K562 (cell line): ENCODE measurements around the gene GNAI2. TPM values are rescaled to one million over a fixed set of nuclear protein-coding genes. Genes with fewer than 3 reads are reported as not detected.
A peak's percentile ranks its signal among the peaks of the same experiment; 100 is the strongest.

Source experiments
- ARID2 ChIP-seq: fragments of 450-650 bp; IDR thresholded peaks from 2 replicates; pipeline ENCODE4 v1.6.1; 2017; ENCODE audit warnings: antibody characterized with exemption, mild to moderate bottlenecking
- CC2D1A ChIP-seq: fragments of 450-650 bp; IDR thresholded peaks from 2 replicates; pipeline ENCODE4 v1.6.1; 2017; ENCODE audit warnings: mild to moderate bottlenecking
- EGR1 ChIP-seq: fragments of 450-650 bp; conservative IDR thresholded peaks from 2 replicates; pipeline ENCODE4 v1.6.1; 2017; ENCODE audit warnings: mild to moderate bottlenecking
- EP400 ChIP-seq: fragments of 450-650 bp; IDR thresholded peaks from 2 replicates; pipeline ENCODE4 v1.6.1; 2017; ENCODE audit warnings: antibody characterized with exemption, mild to moderate bottlenecking, moderate library complexity
- JUND ChIP-seq, 2 experiments: IDR thresholded peaks; 2 replicates in 1 of 2; 3 replicates in 1 of 2; pipeline ENCODE4 v1.6.1; 2011; ENCODE audit warnings: borderline replicate concordance in 2 of 2, low read depth in 2 of 2, low read length in 2 of 2, improper control_type of control experiment in 1 of 2, missing biosample characterization in 1 of 2, missing genetic modification characterization in 1 of 2, missing genetic modification reagents in 1 of 2
- KLF16 ChIP-seq: IDR thresholded peaks from 2 replicates; pipeline ENCODE4 v1.6.1; 2016; ENCODE audit warnings: antibody characterized with exemption
- NCOR1 ChIP-seq: fragments of 450-650 bp; IDR thresholded peaks from 2 replicates; pipeline ENCODE4 v1.6.1; 2016; ENCODE audit warnings: mild to moderate bottlenecking, moderate library complexity
- NFIX ChIP-seq: fragments of 250-450 bp; sonication (Bioruptor Pico); IDR thresholded peaks from 2 replicates; pipeline ENCODE4 v1.4.0; 2020; ENCODE audit warnings: low read depth, mild to moderate bottlenecking, moderate library complexity
- SAP30 ChIP-seq: fragments of 200-600 bp; sonication (generic); IDR thresholded peaks from 2 replicates; pipeline ENCODE4 v1.6.1; 2012; ENCODE audit warnings: borderline replicate concordance, low read depth, mild to moderate bottlenecking, moderate library complexity, low read length, control low read depth, inconsistent platforms; ENCODE audit not compliant: insufficient read depth, poor library complexity, severe bottlenecking
- SMARCA4 ChIP-seq: fragments of 450-650 bp; IDR thresholded peaks from 2 replicates; pipeline ENCODE4 v1.6.1; 2016
- SMC3 ChIP-seq: conservative IDR thresholded peaks from 2 replicates; pipeline ENCODE4 v1.6.1; 2011; ENCODE audit warnings: low read depth, low read length, improper control_type of control experiment; ENCODE audit not compliant: insufficient read depth
- STAG1 ChIP-seq: sonication (generic); formaldehyde crosslinking; IDR thresholded peaks from 2 replicates; pipeline ENCODE4 v1.5.0; 2020; ENCODE audit warnings: missing genetic modification reagents, borderline replicate concordance
- ZNF121 ChIP-seq: sonication (generic); formaldehyde crosslinking; conservative IDR thresholded peaks from 2 replicates; pipeline ENCODE4 v1.8.0; 2022; ENCODE audit warnings: missing genetic modification reagents
- ZNF318 ChIP-seq, 2 experiments: fragments of 450-650 bp; IDR thresholded peaks; 2 replicates each; pipeline ENCODE4 v1.6.1; 2016; ENCODE audit warnings: mild to moderate bottlenecking in 2 of 2, borderline replicate concordance in 1 of 2, low read depth in 1 of 2, moderate library complexity in 1 of 2
- ZNF586 ChIP-seq: fragments of 450-650 bp; formaldehyde crosslinking; conservative IDR thresholded peaks from 2 replicates; pipeline ENCODE4 v1.4.0; 2020; ENCODE audit warnings: mild to moderate bottlenecking, moderate library complexity
- polyA plus RNA-seq, 8 experiments: library from polyadenylated mRNA; depleted of rRNA in 4 of 8; stranded (reverse) in 5 of 8; unstranded in 3 of 8; fragments of >200 nt; fragmentation: Nextera tagmentation in 2 of 8; fragmentation: Illumina TruSeq in 1 of 8; extraction: Ambion mirVana in 2 of 8; extraction: Trizol in 1 of 8; gene quantifications; 2 replicates each; pipeline versions ENCODE4 v1.2.1 to v1.2.3, GENCODE V29; 2011 to 2014; ENCODE audit warnings: inconsistent platforms in 1 of 8, missing spikeins in 1 of 8
- total RNA-seq, 7 experiments: library from RNA; depleted of rRNA in 6 of 7; stranded (reverse); fragments of >200 nt in 6 of 7; fragmentation: Illumina TruSeq in 2 of 7; extraction: Trizol in 2 of 7; gene quantifications; 2 replicates each; pipeline versions ENCODE4 v1.2.1 to v1.2.3, GENCODE V29; 2011 to 2021; ENCODE audit warnings: low replicate concordance in 1 of 7
- TF ChIP-seq, protein P1 (sequence below): fragments of 250-450 bp; sonication (Bioruptor Pico); IDR thresholded peaks from 2 replicates; pipeline ENCODE4 v1.4.0; 2020; ENCODE audit warnings: mild to moderate bottlenecking, moderate library complexity, borderline replicate concordance

The GNAI2 gene
- total and polyA plus RNA-seq, 9 of the 15 experiments (the other 6 are each of a cell fraction or from before 2014, with no cell fraction given), result 1.1 to 72.2 (median 42.7) TPM

DNA sequence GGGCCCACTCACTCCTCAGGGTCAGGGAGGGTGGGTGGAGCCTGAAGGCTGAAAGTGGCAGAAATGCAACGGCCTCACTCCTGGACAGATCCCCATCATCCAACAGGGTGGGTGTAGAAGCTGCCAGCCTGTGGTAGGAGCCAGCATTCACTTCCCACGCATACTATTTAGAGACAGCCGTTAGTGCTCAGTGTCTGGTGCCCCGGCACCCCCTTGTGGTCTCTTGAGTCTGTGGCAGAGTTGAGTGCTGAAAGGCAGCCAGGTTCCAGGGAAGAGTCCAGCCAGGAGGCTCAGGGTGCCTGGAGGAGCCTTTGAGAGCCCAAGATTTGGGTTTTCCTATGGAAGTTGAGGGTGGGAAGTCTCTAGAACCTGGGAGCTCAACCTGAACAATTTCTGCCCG lies 46.7 kb upstream of the GNAI2 start (continued):
- TF ChIP-seq JUND (IDR thresholded peaks at IDR 0.05; ENCODE audit: borderline replicate concordance, low read depth, low read length), result 0 out of 2 replicates have a peak, but pooled peaks have one; percentile 20
- no peak for TF ChIP-seq JUND (tag; IDR thresholded peaks at IDR 0.05; ENCODE audit: borderline replicate concordance, low read depth, low read length)
- TF ChIP-seq KLF16, result 0 out of 2 replicates have a peak, but pooled peaks have one; percentile 15
- peak; percentile 92 for TF ChIP-seq SMC3
- peak; percentile 81; the same call in 1 of the 2 replicates for TF ChIP-seq ARID2
- TF ChIP-seq NCOR1, result no peak
- peak; percentile 78 for TF ChIP-seq EGR1
- no peak for TF ChIP-seq SMARCA4
- TF ChIP-seq, protein P1, sequence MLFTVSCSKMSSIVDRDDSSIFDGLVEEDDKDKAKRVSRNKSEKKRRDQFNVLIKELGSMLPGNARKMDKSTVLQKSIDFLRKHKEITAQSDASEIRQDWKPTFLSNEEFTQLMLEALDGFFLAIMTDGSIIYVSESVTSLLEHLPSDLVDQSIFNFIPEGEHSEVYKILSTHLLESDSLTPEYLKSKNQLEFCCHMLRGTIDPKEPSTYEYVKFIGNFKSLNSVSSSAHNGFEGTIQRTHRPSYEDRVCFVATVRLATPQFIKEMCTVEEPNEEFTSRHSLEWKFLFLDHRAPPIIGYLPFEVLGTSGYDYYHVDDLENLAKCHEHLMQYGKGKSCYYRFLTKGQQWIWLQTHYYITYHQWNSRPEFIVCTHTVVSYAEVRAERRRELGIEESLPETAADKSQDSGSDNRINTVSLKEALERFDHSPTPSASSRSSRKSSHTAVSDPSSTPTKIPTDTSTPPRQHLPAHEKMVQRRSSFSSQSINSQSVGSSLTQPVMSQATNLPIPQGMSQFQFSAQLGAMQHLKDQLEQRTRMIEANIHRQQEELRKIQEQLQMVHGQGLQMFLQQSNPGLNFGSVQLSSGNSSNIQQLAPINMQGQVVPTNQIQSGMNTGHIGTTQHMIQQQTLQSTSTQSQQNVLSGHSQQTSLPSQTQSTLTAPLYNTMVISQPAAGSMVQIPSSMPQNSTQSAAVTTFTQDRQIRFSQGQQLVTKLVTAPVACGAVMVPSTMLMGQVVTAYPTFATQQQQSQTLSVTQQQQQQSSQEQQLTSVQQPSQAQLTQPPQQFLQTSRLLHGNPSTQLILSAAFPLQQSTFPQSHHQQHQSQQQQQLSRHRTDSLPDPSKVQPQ (CRISPR knock-in tag), result no peak
- TF ChIP-seq STAG1 (CRISPR knock-in tag), result peak; percentile 76
- no peak for TF ChIP-seq EP400
- no peak for TF ChIP-seq NFIX (CRISPR knock-in tag)
- TF ChIP-seq CC2D1A, result peak; percentile 48; the same call in 1 of the 2 replicates
- no peak for TF ChIP-seq ZNF318 (IDR thresholded peaks at IDR 0.05; ENCODE audit: borderline replicate concordance in 1 of 2, low read depth in 1 of 2)
- no peak for TF ChIP-seq ZNF586 (CRISPR knock-in tag)
- TF ChIP-seq ZNF121 (CRISPR knock-in tag), result no peak
- TF ChIP-seq SAP30, result no peak
